ENCODE data around the gene MACROH2A2.
"Not testable (repeated sequence)": the region's sequence is repeated elsewhere in the genome, so short reads cannot be mapped to it uniquely, and the experiment has no call there.

The MACROH2A2 gene

DNA sequence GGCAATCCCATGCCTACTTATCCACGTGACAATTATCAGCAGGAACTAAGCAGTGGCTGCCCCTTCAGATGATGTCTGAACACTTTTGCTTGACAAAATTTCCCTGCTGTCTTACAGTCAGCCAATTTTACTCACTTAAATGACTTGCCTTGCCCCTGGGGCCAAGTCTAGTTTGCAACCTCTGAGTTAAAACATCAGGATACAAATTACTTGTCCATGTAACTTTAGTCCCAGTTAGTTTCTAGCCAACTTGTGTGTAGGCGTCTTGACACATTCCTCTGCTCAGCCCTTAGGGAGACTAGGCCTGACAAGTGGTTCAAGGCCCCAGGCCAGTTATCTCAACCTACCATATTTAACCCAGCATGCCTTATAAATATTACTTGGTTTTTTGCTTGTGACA, 105.5 kb downstream of the MACROH2A2 start:
- no peak for DNase-seq (ENCODE audit: low spot score)

- not testable (repeated sequence) for DNase-seq (ENCODE audit: low spot score)
These were observed 106.7 kb downstream of the MACROH2A2 start for GRCh38 chr10:70159366-70159765.

DNA sequence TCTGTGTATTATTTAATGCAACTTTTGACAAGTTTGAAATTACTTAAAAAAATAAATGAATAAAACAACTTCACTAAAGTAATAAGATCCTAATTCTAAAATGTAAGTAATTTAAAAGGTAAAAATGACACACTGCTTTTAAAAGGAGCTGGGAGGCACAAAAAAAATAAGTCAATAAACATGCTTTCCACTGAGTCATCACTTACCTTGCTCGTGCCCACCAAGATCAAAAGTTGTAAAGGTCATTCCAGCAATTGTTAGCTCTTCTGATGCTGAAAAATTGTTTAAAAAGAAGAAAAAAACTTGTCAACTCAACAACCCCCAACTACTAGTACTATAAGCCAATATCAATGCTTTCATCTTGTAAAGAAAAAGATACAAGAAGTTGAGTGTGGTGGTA, 108.2 kb downstream of the MACROH2A2 start:
- no peak for DNase-seq (ENCODE audit: low spot score)
